Endothelial cell of umbilical vein (primary cell): Measurements from ENCODE around the gene BEX3.

Experiments
- EZH2 ChIP-seq: IDR thresholded peaks from 2 replicates; pipeline ENCODE4 v1.6.1; 2012; ENCODE audit warnings: borderline replicate concordance, low read depth, mild to moderate bottlenecking, moderate library complexity, low read length, inconsistent platforms; ENCODE audit not compliant: severe bottlenecking
- FOS ChIP-seq: IDR thresholded peaks from 2 replicates; pipeline ENCODE4 v1.6.1; 2011; ENCODE audit warnings: mild to moderate bottlenecking, low read length, moderate library complexity, borderline replicate concordance; ENCODE audit not compliant: insufficient read depth
- GATA2 ChIP-seq: IDR thresholded peaks from 2 replicates; pipeline ENCODE4 v1.7.0; 2011; ENCODE audit warnings: low read depth, mild to moderate bottlenecking, moderate library complexity, mixed read lengths, low read length; ENCODE audit not compliant: insufficient read length, insufficient read depth
- JUN ChIP-seq: IDR thresholded peaks from 2 replicates; pipeline ENCODE4 v1.6.1; 2011; ENCODE audit warnings: borderline replicate concordance, low read depth; ENCODE audit not compliant: insufficient read length, insufficient read depth
- MYC ChIP-seq: IDR thresholded peaks from one replicate; pipeline ENCODE4 v1.6.1; 2011; ENCODE audit warnings: mild to moderate bottlenecking, low read depth, low read length
- POLR2A ChIP-seq: IDR thresholded peaks from 2 replicates; pipeline ENCODE4 v1.6.1; 2012; ENCODE audit warnings: low read depth, mild to moderate bottlenecking, control low read depth, low read length
- POLR2AphosphoS5 ChIP-seq: IDR thresholded peaks from 2 replicates; pipeline ENCODE4 v1.6.1; 2012; ENCODE audit warnings: low read depth, mild to moderate bottlenecking, control low read depth, low read length, moderate library complexity; ENCODE audit not compliant: insufficient read depth
- TF ChIP-seq, protein P1 (sequence below), 2 donors: IDR thresholded peaks; 1 replicate in 1 of 2; 2 replicates in 1 of 2; pipeline ENCODE4 v1.5.1; 2011; ENCODE audit warnings: low read length in 2 of 2, mild to moderate bottlenecking in 2 of 2, moderate library complexity in 2 of 2, control low read depth in 1 of 2, inconsistent platforms in 1 of 2, low read depth in 1 of 2; ENCODE audit not compliant: insufficient read depth in 1 of 2; ENCODE audit errors: extremely low read depth in 1 of 2
- TF ChIP-seq, protein P2 (sequence below): IDR thresholded peaks from 2 replicates; pipeline ENCODE4 v1.6.1; 2011; ENCODE audit not compliant: insufficient read depth, insufficient read length

DNA sequence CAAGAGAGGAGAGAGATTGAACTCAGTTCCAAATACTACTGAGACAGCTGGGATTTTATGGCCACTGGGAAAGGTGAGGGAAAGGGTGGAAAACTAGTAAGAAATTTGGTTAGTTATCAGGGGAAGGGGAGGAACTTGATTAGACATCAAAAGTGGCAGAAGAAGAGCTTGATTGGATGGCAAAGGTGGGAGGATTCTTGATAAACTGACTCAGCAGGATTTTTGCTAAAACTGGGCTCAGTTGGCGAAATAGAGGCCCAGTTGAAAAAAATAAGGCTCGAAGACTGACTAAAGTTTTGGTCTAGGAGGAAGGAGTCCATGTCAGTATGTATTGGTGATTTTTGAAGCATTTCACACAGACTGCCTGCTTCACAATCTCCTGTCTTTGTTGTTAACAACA, 10.0 kb downstream of the BEX3 start:
- TF ChIP-seq, protein P1, sequence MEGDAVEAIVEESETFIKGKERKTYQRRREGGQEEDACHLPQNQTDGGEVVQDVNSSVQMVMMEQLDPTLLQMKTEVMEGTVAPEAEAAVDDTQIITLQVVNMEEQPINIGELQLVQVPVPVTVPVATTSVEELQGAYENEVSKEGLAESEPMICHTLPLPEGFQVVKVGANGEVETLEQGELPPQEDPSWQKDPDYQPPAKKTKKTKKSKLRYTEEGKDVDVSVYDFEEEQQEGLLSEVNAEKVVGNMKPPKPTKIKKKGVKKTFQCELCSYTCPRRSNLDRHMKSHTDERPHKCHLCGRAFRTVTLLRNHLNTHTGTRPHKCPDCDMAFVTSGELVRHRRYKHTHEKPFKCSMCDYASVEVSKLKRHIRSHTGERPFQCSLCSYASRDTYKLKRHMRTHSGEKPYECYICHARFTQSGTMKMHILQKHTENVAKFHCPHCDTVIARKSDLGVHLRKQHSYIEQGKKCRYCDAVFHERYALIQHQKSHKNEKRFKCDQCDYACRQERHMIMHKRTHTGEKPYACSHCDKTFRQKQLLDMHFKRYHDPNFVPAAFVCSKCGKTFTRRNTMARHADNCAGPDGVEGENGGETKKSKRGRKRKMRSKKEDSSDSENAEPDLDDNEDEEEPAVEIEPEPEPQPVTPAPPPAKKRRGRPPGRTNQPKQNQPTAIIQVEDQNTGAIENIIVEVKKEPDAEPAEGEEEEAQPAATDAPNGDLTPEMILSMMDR (IDR thresholded peaks at IDR 0.05; ENCODE audit: extremely low read depth in 1 of 2, insufficient read depth in 1 of 2, low read depth in 1 of 2, low read length in 2 of 2): no peak
- TF ChIP-seq EZH2 (no peak), POLR2AphosphoS5 (no peak), POLR2A (no peak), GATA2 (no peak), FOS (no peak), MYC (no peak), JUN (no peak)
- TF ChIP-seq, protein P2, sequence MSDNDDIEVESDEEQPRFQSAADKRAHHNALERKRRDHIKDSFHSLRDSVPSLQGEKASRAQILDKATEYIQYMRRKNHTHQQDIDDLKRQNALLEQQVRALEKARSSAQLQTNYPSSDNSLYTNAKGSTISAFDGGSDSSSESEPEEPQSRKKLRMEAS: no peak
